ENCODE measurements around the gene PDE6D.

Gene PDE6D

GRCh38 chr2:231686192-231687100, 94.6 kb downstream of the PDE6D start:
- no peak for ATAC-seq (replicated peaks; ENCODE audit: extremely low read depth, poor library complexity, severe bottlenecking)
- Mint-ChIP-seq H3K4me1 (peaks cover 5% of the 10 kb centered on the region), H3K27me3 (peaks cover 15% of the 10 kb centered on the region), H3K9me3 (no peaks in the 10 kb centered on the region), H3K27ac (ENCODE audit: low read depth) (no peak overlapping the region), H3K36me3 (ENCODE audit: insufficient read depth) (peaks cover 3% of the 10 kb centered on the region), H3K4me3 (no peak overlapping the region)
- no peak for DNase-seq (ENCODE audit: low spot score in 2 of 2)

- no peak for ATAC-seq (replicated peaks; ENCODE audit: extremely low read depth, poor library complexity, severe bottlenecking)
- H3K4me3 Mint-ChIP-seq = no peak overlapping the region
- H3K27me3 Mint-ChIP-seq = peaks cover 18% of the 10 kb centered on the region
Measured at GRCh38 chr2:231685349-231686191, 95.5 kb downstream of the PDE6D start.

GRCh38 chr2:231684314-231685223, 96.5 kb downstream of the PDE6D start:
- ATAC-seq (replicated peaks; ENCODE audit: extremely low read depth, poor library complexity, severe bottlenecking) = no peak
- no peaks in the 10 kb centered on the region for H3K9me3 Mint-ChIP-seq
- DNase-seq (ENCODE audit: low spot score in 2 of 2) = no peak
- no peak overlapping the region for H3K4me3 Mint-ChIP-seq
- H3K27me3 Mint-ChIP-seq = peaks cover 18% of the 10 kb centered on the region
- H3K4me1 Mint-ChIP-seq = peaks cover 5% of the 10 kb centered on the region
- H3K36me3 Mint-ChIP-seq (ENCODE audit: insufficient read depth) = no peaks in the 10 kb centered on the region
- peak overlapping the region; percentile 13 for H3K27ac Mint-ChIP-seq (ENCODE audit: low read depth)

More at GRCh38 chr2:231685349-231686191, 95.5 kb downstream of the PDE6D start:
- Mint-ChIP-seq H3K36me3 (ENCODE audit: insufficient read depth) (peaks cover 3% of the 10 kb centered on the region), H3K4me1 (peaks cover 5% of the 10 kb centered on the region), H3K27ac (ENCODE audit: low read depth) (no peak overlapping the region), H3K9me3 (no peaks in the 10 kb centered on the region)
- no peak for DNase-seq (ENCODE audit: low spot score in 2 of 2)

GRCh38 chr2:231683292-231684235, 97.5 kb downstream of the PDE6D start:
- Mint-ChIP-seq H3K27ac (ENCODE audit: low read depth) (peak overlapping the region; percentile 13), H3K4me3 (no peak overlapping the region), H3K9me3 (no peaks in the 10 kb centered on the region), H3K4me1 (peaks cover 5% of the 10 kb centered on the region), H3K36me3 (ENCODE audit: insufficient read depth) (no peaks in the 10 kb centered on the region), H3K27me3 (peaks cover 18% of the 10 kb centered on the region)
- DNase-seq (ENCODE audit: low spot score in 2 of 2) = no peak
- no peak for ATAC-seq (replicated peaks; ENCODE audit: extremely low read depth, poor library complexity, severe bottlenecking)

- Mint-ChIP-seq H3K36me3 (ENCODE audit: insufficient read depth) (no peaks in the 10 kb centered on the region), H3K4me1 (peaks cover 7% of the 10 kb centered on the region), H3K27ac (ENCODE audit: low read depth) (no peak overlapping the region), H3K27me3 (peaks cover 18% of the 10 kb centered on the region), H3K9me3 (no peaks in the 10 kb centered on the region), H3K4me3 (no peak overlapping the region)
- ATAC-seq (replicated peaks; ENCODE audit: extremely low read depth, poor library complexity, severe bottlenecking) = no peak
- DNase-seq (ENCODE audit: low spot score in 2 of 2) = no peak
Measured at GRCh38 chr2:231682603-231683291, 98.3 kb downstream of the PDE6D start.
